ENCODE measurements around the gene FGF10.

FGF10 gene

DNA sequence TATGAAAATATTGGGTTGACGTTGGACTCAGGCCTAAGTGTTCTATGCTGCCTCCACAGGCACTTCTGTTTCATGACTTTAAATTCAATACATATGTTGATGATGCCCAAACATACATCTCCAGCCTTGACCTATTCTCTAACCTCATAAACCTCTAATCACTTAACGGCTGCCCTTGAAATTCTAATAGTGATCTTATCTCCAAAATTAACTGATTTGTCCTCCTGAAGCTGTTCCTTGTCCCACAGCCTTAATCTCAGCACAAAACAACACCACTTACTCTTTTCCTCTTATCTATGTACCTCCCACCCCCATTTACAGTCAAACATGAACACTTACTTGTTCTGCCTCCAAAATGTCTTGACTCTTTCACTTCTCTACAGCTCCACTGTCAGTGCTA lies 43.3 kb downstream of the FGF10 start:
- DNase-seq = no peak

DNA sequence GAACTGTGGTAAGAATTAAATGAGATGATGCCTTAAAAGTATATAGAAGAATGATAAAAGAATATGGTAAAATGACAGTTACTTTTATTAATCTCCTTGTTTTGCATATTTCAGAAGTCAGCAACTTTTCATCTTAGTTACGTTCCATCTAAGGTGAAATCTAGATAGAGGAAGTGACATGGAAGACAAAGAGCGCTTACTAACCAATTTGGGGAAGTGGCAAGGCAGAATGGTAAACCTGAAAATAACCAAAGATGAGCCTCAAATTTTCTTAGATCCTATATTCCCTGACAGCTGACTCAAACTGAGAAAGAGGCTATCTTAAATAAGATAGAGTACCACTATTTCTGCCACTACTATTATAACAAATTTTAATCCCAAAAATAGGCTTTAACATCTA lies 52.5 kb downstream of the FGF10 start:
- DNase-seq = no peak

DNA sequence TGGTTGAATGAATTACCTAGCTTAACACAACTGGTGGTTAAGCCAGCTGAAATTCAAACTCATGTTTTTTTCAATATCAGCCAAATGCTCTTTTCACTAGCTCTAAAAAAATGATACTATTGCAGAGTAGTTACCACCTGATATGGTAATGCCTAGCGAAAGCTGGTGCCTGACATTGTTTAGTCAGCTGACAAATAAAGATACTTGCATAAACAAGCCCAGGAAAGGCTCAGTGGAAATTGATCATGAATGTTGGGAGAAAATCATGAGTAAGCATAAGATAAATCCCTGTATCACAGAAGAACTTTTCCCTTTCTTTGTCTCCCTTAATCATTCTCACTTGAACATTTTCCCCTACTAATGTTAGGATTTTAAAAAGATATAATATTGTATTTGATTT lies 54.6 kb downstream of the FGF10 start:
- no peak for DNase-seq

DNA sequence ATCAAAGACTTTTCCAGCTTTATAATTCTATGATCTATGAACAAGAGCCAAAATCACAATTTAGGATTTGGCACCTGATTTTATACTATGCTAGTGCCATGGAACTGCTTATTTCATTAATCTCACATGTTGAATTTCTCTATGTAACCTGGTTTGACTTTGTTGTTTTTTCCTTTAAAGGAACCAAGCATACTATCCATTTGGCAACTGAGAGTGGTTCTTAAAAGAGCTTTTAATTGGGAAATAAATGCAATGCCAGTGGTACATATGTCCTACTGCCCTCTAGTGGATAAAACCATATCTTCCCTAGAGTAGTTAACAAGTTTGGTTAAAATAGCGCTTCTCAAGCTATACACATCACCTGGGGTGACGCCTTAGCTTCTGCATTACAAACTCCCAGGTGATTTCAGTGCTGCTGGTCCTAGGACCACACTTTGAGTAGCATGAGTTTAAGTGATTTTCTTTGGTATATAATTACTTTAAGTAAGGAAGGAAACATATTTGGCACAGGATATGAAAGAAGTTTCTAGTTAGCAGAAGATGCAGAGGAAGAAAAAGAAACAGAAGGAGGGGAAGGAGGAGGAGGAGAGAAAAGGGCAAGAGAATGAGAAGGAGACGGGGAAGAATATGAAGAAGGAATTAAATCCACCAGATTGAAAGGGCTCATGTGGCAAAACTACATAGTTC lies 56.8 kb downstream of the FGF10 start:
- DNase-seq = peak; percentile 28 to 55

DNA sequence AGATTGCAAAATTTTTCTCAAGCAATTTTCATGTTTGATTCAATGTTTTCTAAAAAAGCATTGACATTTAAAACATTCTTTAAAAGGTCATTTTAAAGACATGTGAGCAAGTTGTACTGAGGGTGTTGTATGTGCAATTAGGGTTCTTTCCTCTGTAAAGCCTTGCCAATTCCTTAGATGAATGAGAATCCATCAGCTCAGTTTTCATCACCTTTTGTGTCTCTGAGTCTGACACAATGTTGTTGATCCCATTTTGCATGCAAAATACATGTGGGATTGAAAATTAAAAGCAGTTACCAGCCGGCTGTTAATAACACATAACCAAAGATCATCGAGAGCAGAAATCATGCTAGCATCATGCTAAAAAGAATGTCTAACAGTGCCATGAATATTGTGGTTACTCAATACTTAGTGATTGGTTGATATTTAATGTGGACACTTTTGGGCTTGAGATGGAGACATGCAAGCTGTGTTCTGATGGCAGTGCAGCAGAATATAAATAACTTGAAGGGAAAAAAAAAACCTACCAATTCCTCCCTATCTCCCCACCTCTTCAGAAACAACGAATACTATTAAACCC lies 57.7 kb downstream of the FGF10 start:
- DNase-seq = no peak

DNA sequence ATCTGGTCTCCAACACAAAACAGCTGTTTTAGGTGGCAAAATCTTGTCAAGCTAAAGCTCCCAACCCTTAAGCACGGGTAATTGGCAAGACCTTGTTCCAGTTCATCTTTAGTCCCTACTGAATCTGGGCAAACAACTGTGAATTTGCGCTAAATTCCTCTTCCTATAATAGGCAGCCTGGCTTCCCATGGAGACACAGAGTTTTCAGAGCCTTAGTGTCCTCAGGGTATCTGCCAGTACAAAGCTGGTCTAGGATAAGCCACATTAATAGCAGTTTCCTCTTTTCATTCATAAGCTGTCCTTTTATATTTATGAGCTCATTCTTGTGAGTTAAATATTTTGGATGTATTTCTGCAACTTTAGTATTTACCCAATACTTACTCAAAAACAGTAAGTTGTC lies 59.5 kb downstream of the FGF10 start:
- DNase-seq = no peak

DNA sequence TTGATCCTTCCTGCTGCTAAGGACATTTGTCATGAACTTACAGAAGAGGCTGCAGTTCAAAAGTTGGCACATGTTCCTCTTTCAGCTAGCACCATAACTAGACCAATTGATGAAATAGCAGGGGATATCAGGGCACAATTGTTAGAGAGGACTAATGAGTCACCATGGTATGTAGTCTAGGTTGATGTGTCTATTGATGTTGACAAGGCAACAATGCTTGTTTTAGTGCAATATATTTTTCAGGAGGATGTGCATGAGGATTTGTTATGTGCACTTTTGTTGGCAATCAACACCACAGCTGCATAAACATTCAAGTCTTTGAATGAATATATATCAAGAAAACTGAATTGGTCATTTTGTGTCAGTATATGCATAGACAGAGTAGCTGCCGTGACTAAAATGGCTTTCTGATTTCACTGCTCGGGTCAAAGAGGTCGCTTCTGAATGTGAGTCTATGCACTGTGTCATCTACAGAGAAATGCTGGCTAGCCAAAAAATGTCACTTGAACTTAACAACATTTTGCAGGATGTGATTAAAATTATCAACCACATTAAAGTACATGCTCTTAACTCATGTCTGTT lies 68.0 kb downstream of the FGF10 start:
- DNase-seq = no peak

DNA sequence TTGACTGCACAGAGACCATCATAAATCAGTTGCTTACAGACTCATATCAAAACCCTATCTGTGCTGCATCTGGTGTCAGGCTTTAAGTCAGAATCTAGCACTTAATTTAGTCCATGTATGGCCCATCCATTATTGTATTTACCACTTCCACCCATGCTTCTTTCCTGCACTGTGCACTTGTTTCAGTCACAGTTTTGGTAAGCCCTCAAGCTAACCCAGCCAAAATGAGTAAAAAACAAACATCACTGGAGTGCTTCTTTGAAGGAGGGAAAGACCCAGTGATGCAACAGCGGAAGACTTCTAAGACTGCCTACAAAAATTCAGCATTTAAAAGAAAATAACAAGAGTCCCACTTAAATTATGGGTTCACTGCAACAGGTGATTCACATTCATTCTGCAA lies 69.0 kb downstream of the FGF10 start:
- DNase-seq = no peak

DNA sequence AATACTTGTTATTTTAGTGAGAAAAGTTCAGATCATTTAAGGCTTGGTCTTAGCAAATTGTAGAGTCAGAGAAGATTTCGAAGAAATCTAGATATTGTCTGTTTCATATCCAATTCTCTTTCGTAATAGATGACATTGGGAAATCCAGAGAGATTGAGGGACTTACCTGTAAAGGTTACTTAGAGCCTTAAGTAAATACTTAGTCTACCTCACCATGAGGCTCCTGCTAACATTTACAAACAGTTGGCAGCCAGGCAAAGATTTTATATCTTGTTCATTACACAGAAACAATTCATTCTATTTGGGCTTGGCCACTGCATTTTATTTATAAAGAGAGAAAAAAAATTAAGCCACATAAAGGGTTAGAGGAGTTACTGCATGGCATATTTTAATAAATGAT lies 70.3 kb downstream of the FGF10 start:
- DNase-seq = no peak

DNA sequence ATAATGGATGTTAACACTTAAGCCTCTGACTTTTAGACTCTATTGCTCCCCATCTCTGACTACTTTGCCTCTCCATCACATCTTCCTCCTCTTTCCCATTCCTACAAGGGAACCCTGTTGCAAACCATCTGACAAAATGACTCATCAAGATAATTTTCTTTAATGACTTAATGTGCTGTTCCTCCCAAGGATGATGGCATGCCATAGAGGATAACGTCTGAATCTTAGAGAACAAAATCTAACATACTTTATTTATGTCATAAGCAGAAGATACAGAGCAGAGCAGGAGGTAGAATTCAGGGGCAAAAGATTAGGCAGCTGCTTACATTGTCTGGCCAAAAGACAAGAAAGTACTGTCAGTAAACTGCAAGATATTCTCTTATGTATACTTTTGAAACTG lies 76.8 kb downstream of the FGF10 start:
- no peak for DNase-seq

DNA sequence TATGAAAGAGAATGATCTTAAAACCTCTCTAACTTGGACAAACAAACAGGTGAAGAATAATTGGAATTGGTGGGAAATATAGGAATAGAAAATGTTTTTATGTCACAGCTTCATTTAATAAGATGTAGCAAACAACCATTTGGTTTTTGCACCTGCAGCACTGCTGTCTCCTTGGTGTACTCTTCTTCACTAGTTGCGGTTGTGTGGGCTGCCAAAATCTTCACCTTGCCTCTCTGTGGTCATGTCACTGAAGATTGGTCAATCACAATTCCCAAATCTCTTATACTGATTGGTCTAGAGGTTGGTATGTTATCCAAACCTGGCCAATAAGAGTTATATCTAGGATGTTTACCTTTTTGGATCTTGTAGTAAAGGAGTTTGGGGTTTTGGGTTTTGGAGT lies 88.7 kb downstream of the FGF10 start:
- DNase-seq = no peak

DNA sequence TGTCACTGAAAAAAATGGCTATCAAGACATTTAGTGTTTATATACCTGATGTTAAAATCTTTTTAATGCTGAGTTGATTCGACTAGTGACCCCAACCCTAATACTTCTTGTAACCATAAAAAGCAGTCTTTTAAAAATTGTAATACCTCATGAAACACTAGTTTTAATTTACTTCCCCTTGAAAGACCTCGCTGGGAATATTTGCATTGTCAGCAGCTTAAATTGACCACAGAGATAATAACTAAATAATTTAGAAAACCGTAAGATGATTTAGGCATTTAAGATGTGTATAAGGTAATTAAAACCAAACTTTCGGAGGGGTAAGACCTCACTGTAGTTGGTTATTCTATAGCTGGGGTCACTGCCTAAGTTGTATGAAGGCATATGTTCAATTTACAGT lies 89.8 kb downstream of the FGF10 start:
- no peak for DNase-seq

DNA sequence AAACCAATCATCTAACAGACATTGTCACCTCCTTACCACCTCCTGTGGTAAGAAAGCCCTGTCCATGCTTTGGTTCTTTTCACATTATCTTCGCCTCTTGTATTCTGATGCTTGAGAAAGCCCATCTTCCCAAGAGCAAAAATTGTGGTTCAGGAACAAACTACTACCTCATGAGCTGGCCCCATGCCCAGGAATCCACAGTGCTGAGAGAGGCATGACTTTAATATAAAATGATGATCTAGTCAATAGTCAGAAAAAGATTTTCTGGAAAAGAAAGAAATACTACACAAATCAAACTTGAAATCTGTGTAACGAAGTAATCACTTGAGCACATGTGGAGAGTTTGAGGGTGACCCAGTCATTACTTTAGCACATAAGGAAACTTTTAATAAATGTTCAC lies 94.7 kb downstream of the FGF10 start:
- DNase-seq = no peak

DNA sequence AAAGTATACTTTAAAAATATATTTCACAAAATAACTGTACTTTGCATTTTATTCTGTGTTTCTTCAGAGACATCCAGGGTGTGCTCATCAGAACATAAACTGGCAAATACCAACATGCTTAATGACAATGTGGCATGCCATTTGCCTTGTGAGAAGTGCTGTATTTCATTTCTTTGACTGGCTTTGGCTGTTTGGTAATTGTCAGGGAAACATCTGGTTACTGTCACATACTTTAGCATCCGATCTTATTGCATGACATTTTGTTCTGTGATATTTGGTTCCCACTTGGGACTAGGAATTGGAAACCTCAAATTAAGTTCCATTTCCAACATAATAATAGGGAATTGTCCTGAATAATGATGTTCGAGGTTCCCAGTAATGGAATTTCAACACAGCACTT lies 96.5 kb downstream of the FGF10 start:
- DNase-seq = no peak

DNA sequence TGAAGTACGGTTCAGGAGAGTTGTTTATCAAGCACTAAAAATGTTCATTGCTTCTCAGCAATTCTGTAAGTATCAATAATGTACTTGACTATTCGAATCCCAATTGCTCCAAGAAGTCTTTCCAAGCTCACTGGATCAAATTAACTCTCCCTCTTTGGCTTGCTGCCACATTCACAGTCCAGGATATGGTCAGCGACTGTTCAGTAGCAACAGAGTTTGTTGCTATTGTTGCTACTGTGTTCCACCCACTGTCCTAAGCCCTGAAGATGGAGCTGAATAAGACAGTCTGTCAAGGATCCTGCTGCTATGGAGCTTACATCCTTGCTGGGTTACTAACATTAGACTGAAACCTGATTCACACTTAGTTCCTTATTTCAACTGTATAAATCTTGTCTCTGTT lies 110.8 kb downstream of the FGF10 start:
- no peak for DNase-seq

DNA sequence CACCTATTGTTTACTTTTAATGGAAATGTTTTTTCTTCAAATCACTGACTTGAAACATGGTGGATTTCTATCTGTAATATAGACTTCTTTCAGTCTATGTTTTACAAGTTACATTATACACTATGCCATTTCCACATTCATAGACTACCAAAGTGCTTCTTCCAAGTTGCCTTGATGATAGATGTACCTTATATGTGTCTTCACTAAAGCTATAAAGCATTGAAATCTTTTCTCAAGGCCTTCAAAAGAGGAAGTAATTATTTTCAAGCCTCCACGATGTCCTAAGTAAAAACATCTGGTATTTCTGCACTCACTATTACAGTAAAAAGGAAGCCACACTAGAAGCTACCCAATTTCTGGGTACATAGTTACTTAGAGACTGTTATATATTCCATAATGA lies 113.3 kb downstream of the FGF10 start:
- no peak for DNase-seq

DNA sequence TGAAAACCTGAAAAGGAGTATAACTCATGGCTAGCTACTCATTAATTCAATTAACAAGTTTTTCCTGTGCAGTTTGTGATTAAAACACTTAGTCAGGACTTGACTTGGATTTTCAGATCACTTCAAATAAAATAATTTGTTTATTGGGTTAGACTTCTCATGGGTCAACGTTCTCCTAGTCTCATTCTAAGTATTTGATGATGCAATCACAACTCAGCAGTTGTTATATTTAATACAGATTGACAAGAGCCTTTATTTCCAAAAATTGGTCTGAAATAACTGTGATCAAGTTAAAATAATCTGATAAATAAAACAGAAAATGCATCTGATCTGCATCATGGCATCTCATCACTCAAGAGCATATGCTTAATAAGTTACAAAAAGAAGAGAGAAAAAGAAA lies 113.9 kb downstream of the FGF10 start:
- DNase-seq = no peak

DNA sequence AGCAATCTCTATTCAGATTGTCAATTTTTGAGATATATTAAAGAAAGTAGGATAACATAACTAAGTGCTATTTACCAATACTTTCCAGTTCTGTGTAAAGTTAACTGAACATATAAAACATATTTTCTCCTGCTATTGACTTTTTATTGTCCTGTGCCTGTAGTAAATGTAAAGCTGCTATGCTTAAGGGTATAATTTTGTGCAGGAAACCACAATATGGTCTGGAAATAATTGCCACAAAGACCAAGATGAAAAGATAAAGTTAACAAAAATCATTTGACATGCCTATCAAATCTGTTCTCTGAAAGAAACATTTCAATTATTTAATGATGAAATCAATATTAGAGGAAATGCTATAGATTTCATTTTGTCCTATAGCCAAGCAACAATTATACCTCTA lies 121.3 kb downstream of the FGF10 start:
- DNase-seq = no peak

DNA sequence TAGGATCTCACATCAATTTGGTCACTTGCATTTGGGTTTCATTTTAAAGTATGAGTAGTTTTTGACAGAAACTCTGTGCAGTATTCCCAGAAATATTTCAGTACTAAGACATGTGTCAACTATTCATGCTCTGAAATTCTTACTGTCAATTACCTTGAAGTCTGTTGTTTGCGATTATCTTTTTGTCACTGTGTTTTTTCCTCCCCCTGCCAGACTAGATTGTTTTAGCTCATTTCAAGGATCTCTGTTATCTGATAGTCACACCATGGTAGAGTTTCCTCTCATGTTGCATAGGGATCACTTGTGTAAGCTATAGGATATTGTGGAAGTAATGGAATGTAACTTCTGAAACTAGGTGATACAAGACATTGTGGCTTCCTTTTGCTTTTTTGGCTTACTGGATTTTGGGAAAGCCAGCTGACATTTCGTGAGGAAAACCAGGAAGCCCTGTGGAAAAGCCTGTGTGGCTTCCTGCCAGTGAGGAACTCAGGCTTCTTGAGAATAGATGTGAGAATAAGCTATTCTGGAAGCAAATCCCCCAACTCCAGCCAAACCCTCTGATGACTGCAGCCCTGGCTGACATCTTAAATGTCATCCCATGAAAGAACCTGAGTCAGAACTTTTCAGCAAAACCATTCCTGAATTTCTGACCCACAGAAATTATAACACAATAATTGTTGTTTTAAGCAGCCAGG lies 122.2 kb downstream of the FGF10 start:
- DNase-seq = no peak

DNA sequence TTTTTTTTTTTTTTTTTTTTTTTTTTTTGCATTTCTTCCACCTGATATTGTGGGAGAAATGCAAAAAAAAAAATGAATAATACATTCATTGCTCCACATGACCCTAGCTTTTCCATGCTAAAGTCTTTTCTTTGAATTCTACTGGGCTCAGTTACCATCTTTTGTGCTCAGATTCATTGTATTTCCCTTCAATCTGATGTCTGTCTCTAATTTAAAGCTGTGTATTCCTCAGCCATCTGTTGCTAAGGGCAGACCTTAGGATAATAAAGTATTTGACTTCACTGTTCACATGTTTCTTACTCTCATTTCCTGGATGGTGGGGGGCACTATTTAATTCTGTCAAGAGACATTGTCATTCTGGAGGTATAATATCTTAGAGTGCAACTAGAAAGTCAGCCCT lies 123.5 kb downstream of the FGF10 start:
- DNase-seq = no peak

DNA sequence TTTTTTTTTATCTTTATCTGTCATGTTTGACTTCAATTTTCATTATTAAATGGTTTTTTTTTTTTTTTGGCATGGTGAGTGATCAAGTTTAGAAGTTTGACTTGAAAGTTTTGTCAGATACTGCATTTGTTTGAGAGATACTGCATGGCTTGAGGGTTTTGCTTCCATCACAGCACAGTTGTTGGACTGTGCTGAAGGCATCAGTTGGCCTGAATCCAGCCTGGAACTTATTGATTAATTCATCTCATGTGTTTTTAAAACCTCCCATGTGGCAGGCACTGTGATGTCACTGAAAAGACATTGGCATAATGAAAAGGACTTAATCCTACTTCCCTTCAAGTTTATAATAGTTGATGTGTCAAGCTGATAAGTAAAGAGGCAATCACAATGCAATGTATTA lies 128.4 kb downstream of the FGF10 start:
- no peak for DNase-seq

DNA sequence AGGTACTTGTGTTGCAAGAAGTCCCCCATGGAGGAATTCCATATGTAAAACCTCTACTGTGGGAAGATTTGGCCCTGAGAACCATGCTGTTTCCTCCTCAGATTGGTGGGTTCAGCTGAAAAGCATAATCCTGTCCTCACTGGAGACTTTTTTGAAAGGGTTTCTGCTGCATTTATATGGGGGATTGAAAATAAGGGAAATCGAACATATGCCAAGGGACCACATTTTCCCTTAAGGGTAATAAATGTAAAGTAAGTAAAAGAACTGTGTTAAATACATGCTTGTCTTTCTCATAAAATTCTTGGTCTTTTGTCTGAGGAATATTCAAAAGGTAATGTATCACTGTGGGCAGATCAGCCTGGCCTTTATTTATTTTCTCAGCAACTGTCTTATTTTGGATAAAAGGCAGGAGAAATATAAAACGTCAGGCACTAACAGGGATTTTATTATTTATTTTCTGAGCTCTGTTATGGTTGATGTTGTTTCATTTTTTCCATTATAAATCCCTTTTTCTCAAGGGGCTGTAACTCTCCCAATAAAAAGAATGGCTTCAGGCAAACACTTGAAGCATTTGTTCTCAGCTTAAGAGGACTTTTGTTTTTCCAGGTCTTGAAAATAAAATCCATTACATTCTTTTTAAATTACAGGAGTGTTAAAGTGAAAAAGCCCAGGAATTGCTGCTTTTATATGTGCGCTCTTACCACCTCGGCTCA lies 131.4 kb downstream of the FGF10 start:
- no peak for DNase-seq

DNA sequence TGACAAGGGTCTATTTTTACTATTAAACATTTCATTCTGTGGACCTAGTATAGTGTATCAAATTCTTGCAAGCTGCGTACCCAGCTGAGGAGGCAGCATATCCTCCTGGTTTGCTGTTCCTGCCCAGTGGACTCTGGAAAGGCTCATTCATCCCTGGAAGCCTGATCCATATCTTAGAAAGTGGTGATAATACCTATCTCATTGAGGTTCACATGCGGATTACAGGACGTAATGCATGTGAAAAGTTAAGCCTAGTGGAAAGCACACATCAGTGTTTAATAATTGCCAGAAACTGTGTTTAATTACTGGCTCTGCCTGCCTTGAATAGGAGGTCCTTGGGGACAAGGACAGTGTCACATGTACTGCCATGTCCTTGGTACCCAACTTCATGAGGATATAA lies 132.0 kb downstream of the FGF10 start:
- no peak for DNase-seq

Data from NCI-H1930 (cell line).